Posterior cingulate gyrus (tissue), 11 donors: ENCODE data around the gene PTF1A.

ENCODE experiments used
- DNase-seq, 10 donors: peaks; one replicate each; pipeline versions ENCODE4 v3.0.0 to v3.0.0-alpha.2; 2020 to 2021; ENCODE audit warnings: mixed read lengths in 3 of 10
- intact Hi-C: fragments of 100-400 bp; cut with DNase I; formaldehyde crosslinking; loops from one replicate; pipeline ENCODE4 v1.15.1; 2023

PTF1A gene, protein sequence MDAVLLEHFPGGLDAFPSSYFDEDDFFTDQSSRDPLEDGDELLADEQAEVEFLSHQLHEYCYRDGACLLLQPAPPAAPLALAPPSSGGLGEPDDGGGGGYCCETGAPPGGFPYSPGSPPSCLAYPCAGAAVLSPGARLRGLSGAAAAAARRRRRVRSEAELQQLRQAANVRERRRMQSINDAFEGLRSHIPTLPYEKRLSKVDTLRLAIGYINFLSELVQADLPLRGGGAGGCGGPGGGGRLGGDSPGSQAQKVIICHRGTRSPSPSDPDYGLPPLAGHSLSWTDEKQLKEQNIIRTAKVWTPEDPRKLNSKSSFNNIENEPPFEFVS

GRCh38 chr10:23191764-23192711 lies at the start of gene PTF1A:
Gene PTF1A (plus strand): TSS chr10:23192312. CDS start chr10:23192531, 219 bp downstream.
- no peak for DNase-seq
- intact Hi-C loops = no loop called here

DNA sequence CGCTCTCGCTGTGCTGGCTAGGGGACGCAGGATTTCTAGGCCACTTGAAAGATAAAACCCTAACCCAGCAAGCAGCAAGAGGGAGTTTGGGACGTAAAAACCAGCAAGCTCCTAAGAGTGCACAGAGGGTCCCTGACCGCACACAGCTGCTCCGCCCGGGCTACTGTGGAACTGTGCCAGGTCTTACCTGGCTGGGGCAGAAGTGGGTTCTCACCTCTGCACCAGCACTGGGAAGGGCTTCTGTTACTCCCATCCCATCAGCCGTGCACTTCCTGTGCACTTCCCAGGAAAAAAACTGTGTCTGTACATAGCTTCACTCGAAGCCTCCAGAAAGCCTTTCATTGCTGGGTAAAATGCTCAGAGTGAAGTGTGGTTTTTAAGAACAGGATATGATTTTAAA lies 45.9 kb upstream of the PTF1A start:
- DNase-seq = no peak
- intact Hi-C loops = no loop called here

DNA sequence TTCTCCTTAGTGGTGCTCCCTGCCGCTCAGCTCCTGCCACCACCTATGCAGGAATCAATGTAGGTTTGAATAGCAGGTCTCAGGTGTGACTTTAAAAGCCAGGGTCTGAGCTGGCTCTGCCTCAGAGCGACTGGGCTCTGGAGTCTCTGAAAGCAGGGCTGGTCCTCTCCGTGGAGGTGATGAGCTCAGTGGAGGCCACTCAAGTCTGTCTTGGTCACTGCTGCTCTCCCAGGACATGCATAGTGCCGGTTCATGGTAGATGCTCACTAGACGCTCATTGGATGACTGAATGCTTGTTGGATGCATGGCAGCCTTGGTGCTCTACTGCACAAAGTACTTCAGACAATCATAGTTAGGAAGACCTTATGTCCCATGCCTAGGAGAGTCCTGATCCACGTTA lies 45.1 kb upstream of the PTF1A start:
- intact Hi-C loops = no loop called here
- DNase-seq = no peak

DNA sequence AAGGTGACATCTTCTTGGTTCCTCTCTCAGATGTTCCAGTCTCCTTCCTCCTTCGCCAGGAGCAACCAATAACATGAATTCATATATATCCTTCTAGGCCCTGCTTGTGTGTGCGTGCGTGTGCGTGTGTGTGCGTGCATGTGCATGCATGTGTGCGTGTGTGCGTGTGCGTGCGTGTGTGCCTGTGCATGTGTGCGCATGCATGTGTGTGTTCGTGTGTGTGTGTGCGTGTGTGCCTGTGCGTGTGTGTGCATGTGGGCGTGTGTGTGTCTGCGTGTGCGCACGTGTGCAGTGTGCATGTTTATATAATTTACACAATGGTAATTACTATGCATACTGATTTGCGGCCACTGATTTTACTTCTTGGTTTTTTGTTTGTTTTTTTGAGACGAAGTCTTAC lies 43.9 kb upstream of the PTF1A start:
- intact Hi-C loops = no loop called here
- DNase-seq = no peak

DNA sequence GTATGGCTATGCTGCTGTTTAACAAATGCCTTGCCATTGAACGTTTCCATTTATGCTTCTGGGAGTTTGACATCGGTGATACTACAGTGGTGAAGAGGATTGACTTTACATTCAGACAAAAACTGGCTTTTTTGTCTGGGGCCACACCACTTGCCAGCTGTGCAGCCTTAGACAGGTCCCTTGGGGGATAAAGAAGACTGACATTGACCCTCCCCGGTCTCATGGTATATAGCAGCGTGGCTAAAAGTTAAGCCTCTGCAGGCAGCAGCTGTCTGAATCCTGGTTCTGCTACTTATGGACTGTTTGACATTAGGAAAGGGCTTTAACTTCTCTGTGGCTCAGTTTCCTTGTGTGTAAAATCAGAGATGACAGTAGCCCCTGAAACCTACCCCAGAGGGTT lies 42.0 kb upstream of the PTF1A start:
- no peak for DNase-seq

GRCh38 chr10:23150610-23151009 lies 41.5 kb upstream of the PTF1A start:
- DNase-seq = no peak
- intact Hi-C loops = loop anchor here (1.0 to 10.0 kb wide), 2 partner anchors 13 to 1044 kb away; no protein-coding TSS in a partner anchor

More for the DNA sequence above, 42.0 kb upstream of the PTF1A start:
- intact Hi-C loops = loop anchor here (1.0 to 10.0 kb wide), 2 partner anchors 13 to 1045 kb away; no protein-coding TSS in a partner anchor

DNA sequence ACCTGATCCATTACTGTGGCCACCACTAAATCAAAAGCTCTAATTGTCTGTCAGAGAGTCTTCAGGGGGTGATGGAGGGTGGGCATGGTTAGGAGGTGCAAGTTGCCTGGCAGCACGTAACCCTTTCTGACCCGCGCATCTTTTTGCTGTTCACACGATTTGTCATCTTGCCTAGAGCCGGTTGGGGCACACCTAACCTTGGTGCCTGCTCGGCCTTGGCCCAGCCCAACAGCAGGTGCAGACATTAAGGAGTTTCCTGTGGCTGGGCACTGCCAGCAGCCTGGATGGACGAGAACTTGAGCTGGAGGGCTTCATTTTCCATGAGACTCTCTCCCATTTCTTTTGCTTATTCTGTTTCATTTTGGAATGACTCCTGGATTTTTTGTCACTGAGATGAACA lies 41.0 kb upstream of the PTF1A start:
- intact Hi-C loops = loop anchor here (10.0 kb wide), 1 partner anchor 1044 kb away; no protein-coding TSS in a partner anchor
- no peak for DNase-seq

- intact Hi-C loops = loop anchor here (5.0 to 10.0 kb wide), 2 partner anchors 372 to 1040 kb away; no protein-coding TSS in a partner anchor
- no peak for DNase-seq
Measured at GRCh38 chr10:23155169-23155568, 36.9 kb upstream of the PTF1A start.

GRCh38 chr10:23156447-23157150 lies 35.5 kb upstream of the PTF1A start:
- DNase-seq = no peak
- intact Hi-C loops = loop anchor here (5.0 to 10.0 kb wide), 2 partner anchors 371 to 1038 kb away; no protein-coding TSS in a partner anchor

DNA sequence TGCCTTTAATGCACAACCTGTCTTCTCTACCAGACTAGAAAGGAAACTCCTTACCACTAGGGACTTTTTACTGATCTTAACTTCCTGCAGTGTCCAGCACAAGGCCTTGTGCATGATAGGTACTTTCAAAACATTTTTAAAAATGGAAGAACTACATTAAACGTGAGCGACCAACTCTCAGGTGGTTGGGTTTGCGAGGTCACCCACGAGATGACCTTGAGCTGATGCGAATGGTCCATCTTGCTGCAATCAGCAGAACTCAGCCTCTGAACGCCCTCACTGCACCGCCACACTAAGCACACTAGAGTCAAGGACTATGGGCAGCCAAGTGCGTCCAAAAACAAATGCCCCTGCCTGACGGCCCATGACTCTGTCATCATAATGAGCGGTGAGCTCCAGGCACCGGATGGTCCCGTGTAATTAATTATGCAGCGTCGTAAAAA lies 34.9 kb upstream of the PTF1A start:
- intact Hi-C loops = loop anchor here (5.0 to 10.0 kb wide), 2 partner anchors 370 to 1038 kb away; no protein-coding TSS in a partner anchor
- DNase-seq = no peak

GRCh38 chr10:23157691-23158369 lies 34.3 kb upstream of the PTF1A start:
- peak in 1 of 10 donors; percentile 29 for DNase-seq
- intact Hi-C loops = loop anchor here (1.0 to 10.0 kb wide), 3 partner anchors 135 to 1037 kb away; no protein-coding TSS in a partner anchor

DNA sequence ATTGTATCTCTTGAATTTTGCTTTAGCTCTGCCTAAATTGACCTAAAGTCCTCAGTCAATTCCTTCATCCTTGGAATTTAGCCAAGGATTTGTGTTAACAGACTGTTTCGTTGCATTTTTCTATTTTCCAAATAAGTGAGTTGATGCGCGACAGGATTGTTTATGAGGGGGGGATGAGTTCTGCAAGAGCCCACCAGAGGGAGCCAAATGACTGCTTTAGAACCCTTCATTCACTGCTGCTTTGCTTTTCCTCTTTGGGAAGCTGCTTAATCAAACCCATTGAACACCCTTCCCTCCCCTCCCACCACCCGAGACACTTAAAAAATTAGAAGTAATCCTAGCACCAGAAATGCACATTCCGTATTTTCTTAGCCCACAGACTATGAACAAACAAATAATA lies 33.7 kb upstream of the PTF1A start:
- DNase-seq = peak in 6 of 10 donors; percentile 48 to 87 (median 58)
- intact Hi-C loops = loop anchor here (1.0 to 10.0 kb wide), 3 partner anchors 135 to 1036 kb away; no protein-coding TSS in a partner anchor

DNA sequence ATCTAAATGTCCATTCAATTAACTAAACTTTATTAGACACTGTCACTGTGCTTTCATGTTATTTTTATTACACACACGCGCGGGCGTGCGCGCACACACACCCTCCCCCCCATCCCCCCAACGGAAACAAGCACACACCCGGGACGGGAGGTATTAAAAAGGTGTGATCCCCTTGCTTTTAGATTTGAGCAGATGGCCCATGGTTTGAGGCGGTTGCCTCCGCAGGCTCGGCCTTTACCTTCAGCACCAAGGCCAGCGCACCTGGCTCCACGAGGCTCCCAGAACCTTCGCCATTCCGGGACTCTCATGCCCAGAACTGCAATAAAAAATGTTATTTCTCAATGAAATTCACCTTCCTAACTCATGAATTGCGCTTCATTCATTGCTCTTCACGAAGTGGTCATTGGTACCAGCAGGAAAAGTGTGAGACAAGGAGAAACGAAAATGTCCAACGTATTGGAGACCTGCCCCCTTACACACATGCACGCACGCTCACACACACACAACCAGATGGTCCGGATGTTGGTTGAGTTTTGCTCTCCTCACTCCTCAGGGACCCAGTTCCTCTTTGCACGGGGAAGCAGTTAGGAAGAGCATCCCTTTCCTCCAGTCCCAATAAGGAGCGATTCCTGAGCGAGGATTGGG lies 20.8 kb upstream of the PTF1A start:
- no peak for DNase-seq
- intact Hi-C loops = no loop called here

DNA sequence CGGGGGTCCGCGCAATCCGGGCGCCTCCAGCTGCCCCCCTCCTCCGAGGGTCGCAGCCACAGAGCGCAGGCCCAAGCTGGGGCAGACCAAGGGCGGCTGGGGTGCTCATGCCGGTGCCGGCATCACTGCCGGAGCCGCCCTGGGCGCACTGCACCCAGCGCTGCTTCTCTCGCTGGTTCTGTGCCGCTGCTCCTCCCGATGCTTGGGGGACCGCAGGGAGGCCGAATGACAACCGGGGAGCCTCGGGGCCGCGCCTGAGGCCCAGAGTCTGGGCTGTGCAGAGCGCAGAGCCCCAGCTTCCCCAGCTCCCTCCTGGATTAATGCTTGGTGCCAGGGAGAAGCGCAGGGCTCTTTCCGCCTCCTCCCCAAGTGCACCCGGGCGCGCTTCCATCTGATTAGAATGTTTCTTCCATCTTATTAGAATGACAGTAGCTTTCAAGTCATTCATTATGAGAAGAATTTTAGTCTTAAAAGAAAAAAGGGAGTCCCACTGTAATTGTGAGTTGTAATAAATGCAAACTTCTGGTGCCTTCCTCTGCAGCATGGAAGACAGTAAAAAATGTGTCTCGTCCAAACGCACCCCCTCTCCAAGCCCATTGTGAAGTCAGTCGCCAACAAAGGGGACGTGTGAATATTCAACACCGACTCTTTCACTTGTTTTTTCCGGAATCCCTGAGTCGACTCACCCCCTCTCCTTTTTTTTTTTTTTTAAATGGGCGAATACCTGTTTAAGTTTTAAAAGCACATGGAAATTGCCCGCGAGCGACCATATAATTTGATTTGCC lies 19.5 kb upstream of the PTF1A start:
- peak in 6 of 10 donors; percentile 34 to 89 (median 61) for DNase-seq
- intact Hi-C loops = no loop called here

DNA sequence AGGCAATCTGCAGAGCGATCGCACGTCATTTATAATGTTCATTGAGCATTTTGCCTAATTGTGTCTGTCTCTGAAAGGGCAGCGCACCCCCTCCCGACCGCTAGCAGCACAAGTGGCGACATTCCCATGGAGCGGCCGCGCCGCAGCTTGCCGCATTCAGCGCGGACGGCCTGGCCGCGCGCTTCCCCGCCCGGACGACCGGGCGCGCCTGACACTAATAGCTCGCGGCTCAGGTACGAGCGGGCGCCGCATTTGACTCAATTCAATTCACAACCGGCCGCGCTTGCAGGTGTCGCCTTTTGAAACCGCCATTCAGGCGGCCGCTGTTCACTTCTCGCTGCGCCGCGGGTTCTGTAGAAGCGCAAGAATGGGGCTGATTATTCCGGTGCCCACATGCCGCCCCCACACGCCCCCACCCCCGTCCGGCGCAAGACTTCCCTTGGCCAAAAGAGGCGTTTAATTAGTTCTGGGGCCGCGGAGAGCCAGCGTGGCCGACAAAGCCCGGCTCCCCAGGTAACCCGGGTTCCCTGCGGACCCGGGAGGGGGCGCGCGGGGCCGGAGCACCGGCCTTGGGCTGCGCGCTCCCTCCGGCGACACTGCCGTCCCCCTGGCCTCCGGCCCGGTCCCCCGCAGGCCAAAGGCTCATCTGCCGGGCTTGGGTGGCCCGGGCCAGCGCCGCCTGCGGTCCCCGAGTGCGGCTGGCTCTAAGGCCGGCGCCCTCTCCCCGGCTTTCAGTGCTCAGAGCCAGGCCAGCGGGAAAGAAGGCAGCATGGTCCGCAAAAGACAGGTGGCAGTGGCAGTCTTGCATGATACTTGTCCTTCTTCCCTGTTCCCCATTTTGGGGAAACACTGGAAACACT lies 18.7 kb upstream of the PTF1A start:
- DNase-seq = peak in 6 of 10 donors; percentile 46 to 92 (median 68)
- intact Hi-C loops = no loop called here

- intact Hi-C loops = no loop called here
- peak in 5 of 10 donors; percentile 29 to 90 (median 84) for DNase-seq
Measured at GRCh38 chr10:23174074-23174976, 17.8 kb upstream of the PTF1A start.
